HCT116 (cell line): ENCODE measurements around the gene CD247. TPM values are rescaled to one million over a fixed set of nuclear protein-coding genes. Genes with fewer than 3 reads are reported as not detected.

Source experiments
- ATAC-seq: fragments of 200-7000 bp; cut with Tn5 transposase; 2 replicates; pipeline ENCODE4 v1.9.1; 2020; ENCODE audit warnings: mild to moderate bottlenecking, moderate library complexity
- BruUV-seq: library from RNA; stranded (reverse); fragments of 400-500 nt; replicated peaks from 2 replicates; lab custom pipeline; 2021; lab: Mats Ljungman, UMichigan
- CTCF ChIA-PET: fragments of 300-600 bp; sonication (Branson Sonifier 250); formaldehyde crosslinking; loops from one replicate; lab custom pipeline; 2021; ENCODE audit warnings: antibody characterized with exemption; lab: Charles Lee
- POLR2A ChIA-PET: fragments of 300-600, 350-600 bp; sonication (Branson Sonifier 250); formaldehyde crosslinking; loops from one replicate; lab custom pipeline; 2021; ENCODE audit warnings: antibody characterized with exemption; lab: Charles Lee
- RAD21 ChIA-PET, 2 experiments: fragments of 300-600 bp; sonication (Branson Sonifier 250); formaldehyde crosslinking; loops; one replicate each; lab custom pipeline; 2023; ENCODE audit warnings: low total read pairs in 2 of 2; ENCODE audit not compliant: uncharacterized antibody in 2 of 2, unreplicated experiment in 2 of 2, low non-redundant PET in 1 of 2; lab: Charles Lee
- DNase-seq: peaks from one replicate; pipeline ENCODE4 v3.0.0-alpha.2; 2010; ENCODE audit warnings: low read depth, low spot score
- H2AFZ ChIP-seq: fragments of 200-600 bp; shearing (Covaris generic), sonication (generic); 2 replicates; pipeline ENCODE4 v1.6.1; 2017; ENCODE audit warnings: low read depth, mixed run types, mixed read lengths, antibody characterized with exemption, low read length; ENCODE audit not compliant: poor library complexity, severe bottlenecking
- H3K27ac ChIP-seq: 2 replicates; pipeline ENCODE4 v1.5.1; 2012; ENCODE audit warnings: low read depth, low read length
- H3K27me3 ChIP-seq: fragments of 200-600 bp; sonication (generic); 2 replicates; pipeline ENCODE4 v1.6.1; 2016; ENCODE audit warnings: mixed run types, low read length, mixed read lengths; ENCODE audit not compliant: insufficient read depth
- H3K36me3 ChIP-seq, 2 experiments: fragments of 200-500 bp in 1 of 2; fragments of 200-600 bp in 1 of 2; sonication (Bioruptor generic) in 1 of 2; sonication (generic) in 1 of 2; 2 replicates each; pipeline versions ENCODE4 v1.5.1 to v1.6.1; 2014 to 2016; ENCODE audit warnings: low read length in 2 of 2, inconsistent platforms in 1 of 2, mixed read lengths in 1 of 2, mixed run types in 1 of 2; ENCODE audit not compliant: insufficient read depth in 2 of 2, control insufficient read depth in 1 of 2
- H3K4me1 ChIP-seq, 2 experiments: fragments of 200-600 bp in 1 of 2; sonication (generic) in 1 of 2; 2 replicates each; pipeline versions ENCODE4 v1.5.1 to v1.6.1; 2012 to 2017; ENCODE audit warnings: low read length in 2 of 2, inconsistent platforms in 1 of 2, mild to moderate bottlenecking in 1 of 2, mixed read lengths in 1 of 2, mixed run types in 1 of 2, moderate library complexity in 1 of 2; ENCODE audit not compliant: insufficient read depth in 2 of 2, control insufficient read depth in 1 of 2
- H3K4me2 ChIP-seq: fragments of 200-600 bp; sonication (generic); 2 replicates; pipeline ENCODE4 v1.6.1; 2017; ENCODE audit warnings: mixed run types, low read length, mixed read lengths
- H3K4me3 ChIP-seq, 2 experiments: fragments of 200-600 bp in 1 of 2; sonication (generic) in 1 of 2; replicated peaks in 1 of 2; 2 replicates each; pipeline ENCODE4 v1.5.1; 2011 to 2016; ENCODE audit warnings: low read length in 2 of 2, control low read depth in 1 of 2, low read depth in 1 of 2, mild to moderate bottlenecking in 1 of 2, mixed read lengths in 1 of 2, mixed run types in 1 of 2
- H3K79me2 ChIP-seq: fragments of 200-600 bp; sonication (generic); 2 replicates; pipeline ENCODE4 v1.6.1; 2017; ENCODE audit warnings: mild to moderate bottlenecking, mixed run types, low read length, moderate library complexity, mixed read lengths; ENCODE audit not compliant: insufficient read depth
- H3K9ac ChIP-seq: fragments of 200-600 bp; sonication (generic); 2 replicates; pipeline ENCODE4 v1.6.1; 2016; ENCODE audit warnings: low read length, mixed read lengths
- H3K9me2 ChIP-seq: fragments of 200-600 bp; sonication (generic), shearing (Covaris generic); 2 replicates; pipeline ENCODE4 v1.6.1; 2017; ENCODE audit warnings: mixed run types, mild to moderate bottlenecking, moderate library complexity; ENCODE audit not compliant: insufficient read depth
- H3K9me3 ChIP-seq, 2 experiments: fragments of 200-500 bp in 1 of 2; fragments of 200-600 bp in 1 of 2; sonication (Bioruptor generic) in 1 of 2; sonication (generic) in 1 of 2; 2 replicates each; pipeline ENCODE4 v1.6.1; 2014 to 2017; ENCODE audit warnings: low read length in 2 of 2, mixed read lengths in 2 of 2, inconsistent platforms in 1 of 2, low read depth in 1 of 2, mild to moderate bottlenecking in 1 of 2, mixed run types in 1 of 2, moderate library complexity in 1 of 2; ENCODE audit not compliant: control insufficient read depth in 1 of 2, insufficient read depth in 1 of 2
- H4K20me1 ChIP-seq: fragments of 200-600 bp; sonication (generic), shearing (Covaris generic); 2 replicates; pipeline ENCODE4 v1.6.1; 2017; ENCODE audit warnings: mixed run types, mild to moderate bottlenecking, moderate library complexity; ENCODE audit not compliant: insufficient read depth
- CBX3 ChIP-seq: IDR thresholded peaks from 2 replicates; pipeline ENCODE4 v1.6.1; 2012; ENCODE audit warnings: low read depth
- CEBPB ChIP-seq: IDR thresholded peaks from 2 replicates; pipeline ENCODE4 v1.6.1; 2012; ENCODE audit warnings: low read depth
- EZH2 ChIP-seq: fragments of 200-600 bp; sonication (generic); IDR thresholded peaks from 2 replicates; pipeline ENCODE4 v1.6.1; 2017; ENCODE audit warnings: antibody characterized with exemption, mixed run types
- EZH2phosphoT487 ChIP-seq: fragments of 200-600 bp; IDR thresholded peaks from 2 replicates; pipeline ENCODE4 v1.6.1; 2018; ENCODE audit warnings: antibody characterized with exemption, borderline replicate concordance
- FOSL1 ChIP-seq: IDR thresholded peaks from 2 replicates; pipeline ENCODE4 v1.6.1; 2012; ENCODE audit warnings: low read depth
- JUND ChIP-seq: IDR thresholded peaks from 2 replicates; pipeline ENCODE4 v1.6.1; 2012
- POLR2A ChIP-seq: IDR thresholded peaks from 2 replicates; pipeline ENCODE4 v1.7.0; 2011; ENCODE audit warnings: borderline replicate concordance; ENCODE audit not compliant: insufficient read depth, insufficient read length; ENCODE audit errors: extremely low read depth
- POLR2AphosphoS5 ChIP-seq: IDR thresholded peaks from 2 replicates; pipeline ENCODE4 v1.6.1; 2011; ENCODE audit warnings: mild to moderate bottlenecking, low read depth, low read length, moderate library complexity
- RAD21 ChIP-seq: IDR thresholded peaks from 2 replicates; pipeline ENCODE4 v1.6.1; 2012; ENCODE audit warnings: low read depth, mild to moderate bottlenecking
- REST ChIP-seq: IDR thresholded peaks from 2 replicates; pipeline ENCODE4 v1.6.1; 2012; ENCODE audit warnings: low read depth
- SIN3A ChIP-seq: IDR thresholded peaks from 2 replicates; pipeline ENCODE4 v1.6.1; 2012; ENCODE audit warnings: low read depth
- SP1 ChIP-seq: IDR thresholded peaks from 2 replicates; pipeline ENCODE4 v1.6.1; 2012; ENCODE audit warnings: low read depth
- SRF ChIP-seq: IDR thresholded peaks from 2 replicates; pipeline ENCODE4 v1.6.1; 2012; ENCODE audit warnings: low read depth
- TCF7L2 ChIP-seq: IDR thresholded peaks from 2 replicates; pipeline ENCODE4 v1.7.0; 2011; ENCODE audit warnings: borderline replicate concordance, inconsistent platforms; ENCODE audit not compliant: insufficient read depth, insufficient read length; ENCODE audit errors: extremely low read depth
- ZFX ChIP-seq: fragments of 450-650 bp; IDR thresholded peaks from 2 replicates; pipeline ENCODE4 v1.6.1; 2017
- ZNF274 ChIP-seq: fragments of 200-500 bp; sonication (Bioruptor generic); IDR thresholded peaks from 2 replicates; pipeline ENCODE4 v1.6.1; 2014; ENCODE audit warnings: mild to moderate bottlenecking, low read depth, low read length, inconsistent platforms
- intact Hi-C: fragments of 100-400 bp; cut with micrococcal nuclease; formaldehyde crosslinking; loops from 2 replicates; pipeline ENCODE4 v1.10.0; 2022
- total RNA-seq: library from RNA; stranded (reverse); gene quantifications from one replicate; pipeline ENCODE4 v1.2.1, GENCODE V29; 2021; ENCODE audit not compliant: unreplicated experiment
- TF ChIP-seq, protein P1 (sequence below): IDR thresholded peaks from 2 replicates; pipeline ENCODE4 v1.6.1; 2012
- TF ChIP-seq, protein P2 (sequence below): IDR thresholded peaks from 2 replicates; pipeline ENCODE4 v1.6.1; 2011; ENCODE audit warnings: mild to moderate bottlenecking, low read length, moderate library complexity; ENCODE audit not compliant: insufficient replicate concordance; ENCODE audit errors: extremely low read depth
- TF ChIP-seq, protein P3 (sequence below), 3 experiments: fragments of 200-600 bp in 1 of 3; sonication (generic) in 1 of 3; IDR thresholded peaks in 2 of 3; conservative IDR thresholded peaks in 1 of 3; 2 replicates each; pipeline ENCODE4 v1.5.1; 2012 to 2017; ENCODE audit warnings: low read depth in 2 of 3, low read length in 2 of 3, antibody characterized with exemption in 1 of 3, borderline replicate concordance in 1 of 3, control low read depth in 1 of 3, mild to moderate bottlenecking in 1 of 3, mixed read lengths in 1 of 3, mixed run types in 1 of 3, moderate library complexity in 1 of 3; ENCODE audit not compliant: insufficient read depth in 1 of 3

CD247 gene
- total RNA-seq, 1 experiment from 2014 or later: 0.57 TPM

GRCh38 chr1:167460836-167461235, 57.5 kb downstream of the CD247 start:
- BruUV-seq: no TSS peak
- intact Hi-C loops: no loop called here

More at GRCh38 chr1:167460836-167461235, 57.5 kb downstream of the CD247 start:
- Histone ChIP-seq H3K4me1 (peaks cover 0 to 3% of the 10 kb centered on the region in 2 experiments; a peak in 1 of 4 replicates), H4K20me1 (no peaks in the 10 kb centered on the region), H2AFZ (no peak overlapping the region), H3K36me3 (no peaks in the 10 kb centered on the region), H3K79me2 (no peaks in the 10 kb centered on the region), H3K4me3 (no peak overlapping the region), H3K27me3 (no peaks in the 10 kb centered on the region), H3K9ac (no peak overlapping the region), H3K9me2 (no peaks in the 10 kb centered on the region), H3K9me3 (no peaks in the 10 kb centered on the region), H3K27ac (no peak overlapping the region), H3K4me2 (no peak overlapping the region)
- no peak for TF ChIP-seq SRF
- TF ChIP-seq REST: no peak
- TF ChIP-seq, protein P1, sequence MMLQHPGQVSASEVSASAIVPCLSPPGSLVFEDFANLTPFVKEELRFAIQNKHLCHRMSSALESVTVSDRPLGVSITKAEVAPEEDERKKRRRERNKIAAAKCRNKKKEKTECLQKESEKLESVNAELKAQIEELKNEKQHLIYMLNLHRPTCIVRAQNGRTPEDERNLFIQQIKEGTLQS: no peak
- no peak for TF ChIP-seq TCF7L2
- TF ChIP-seq RAD21: no peak
- no peak for TF ChIP-seq CBX3
- no peak for TF ChIP-seq SIN3A
- TF ChIP-seq, protein P2, sequence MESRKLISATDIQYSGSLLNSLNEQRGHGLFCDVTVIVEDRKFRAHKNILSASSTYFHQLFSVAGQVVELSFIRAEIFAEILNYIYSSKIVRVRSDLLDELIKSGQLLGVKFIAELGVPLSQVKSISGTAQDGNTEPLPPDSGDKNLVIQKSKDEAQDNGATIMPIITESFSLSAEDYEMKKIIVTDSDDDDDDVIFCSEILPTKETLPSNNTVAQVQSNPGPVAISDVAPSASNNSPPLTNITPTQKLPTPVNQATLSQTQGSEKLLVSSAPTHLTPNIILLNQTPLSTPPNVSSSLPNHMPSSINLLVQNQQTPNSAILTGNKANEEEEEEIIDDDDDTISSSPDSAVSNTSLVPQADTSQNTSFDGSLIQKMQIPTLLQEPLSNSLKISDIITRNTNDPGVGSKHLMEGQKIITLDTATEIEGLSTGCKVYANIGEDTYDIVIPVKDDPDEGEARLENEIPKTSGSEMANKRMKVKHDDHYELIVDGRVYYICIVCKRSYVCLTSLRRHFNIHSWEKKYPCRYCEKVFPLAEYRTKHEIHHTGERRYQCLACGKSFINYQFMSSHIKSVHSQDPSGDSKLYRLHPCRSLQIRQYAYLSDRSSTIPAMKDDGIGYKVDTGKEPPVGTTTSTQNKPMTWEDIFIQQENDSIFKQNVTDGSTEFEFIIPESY: no peak
- no peak for TF ChIP-seq FOSL1
- TF ChIP-seq, protein P3, sequence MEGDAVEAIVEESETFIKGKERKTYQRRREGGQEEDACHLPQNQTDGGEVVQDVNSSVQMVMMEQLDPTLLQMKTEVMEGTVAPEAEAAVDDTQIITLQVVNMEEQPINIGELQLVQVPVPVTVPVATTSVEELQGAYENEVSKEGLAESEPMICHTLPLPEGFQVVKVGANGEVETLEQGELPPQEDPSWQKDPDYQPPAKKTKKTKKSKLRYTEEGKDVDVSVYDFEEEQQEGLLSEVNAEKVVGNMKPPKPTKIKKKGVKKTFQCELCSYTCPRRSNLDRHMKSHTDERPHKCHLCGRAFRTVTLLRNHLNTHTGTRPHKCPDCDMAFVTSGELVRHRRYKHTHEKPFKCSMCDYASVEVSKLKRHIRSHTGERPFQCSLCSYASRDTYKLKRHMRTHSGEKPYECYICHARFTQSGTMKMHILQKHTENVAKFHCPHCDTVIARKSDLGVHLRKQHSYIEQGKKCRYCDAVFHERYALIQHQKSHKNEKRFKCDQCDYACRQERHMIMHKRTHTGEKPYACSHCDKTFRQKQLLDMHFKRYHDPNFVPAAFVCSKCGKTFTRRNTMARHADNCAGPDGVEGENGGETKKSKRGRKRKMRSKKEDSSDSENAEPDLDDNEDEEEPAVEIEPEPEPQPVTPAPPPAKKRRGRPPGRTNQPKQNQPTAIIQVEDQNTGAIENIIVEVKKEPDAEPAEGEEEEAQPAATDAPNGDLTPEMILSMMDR (IDR thresholded peaks at IDR 0.05 in 2 of 3, conservative IDR thresholded peaks at IDR 0.05 in 1 of 3; ENCODE audit: borderline replicate concordance in 1 of 3, insufficient read depth in 1 of 3, low read depth in 2 of 3, low read length in 2 of 3): no peak
- no peak for TF ChIP-seq EZH2phosphoT487
- no peak for TF ChIP-seq SP1
- TF ChIP-seq POLR2A: no peak
- TF ChIP-seq ZNF274: no peak
- no peak for TF ChIP-seq JUND
- TF ChIP-seq CEBPB: no peak
- no peak for TF ChIP-seq POLR2AphosphoS5
- TF ChIP-seq ZFX: no peak
- TF ChIP-seq EZH2: no peak
- DNase-seq (no peak), ATAC-seq (no peak)
- ChIA-PET RAD21 (no interaction called here), CTCF (no interaction called here), POLR2A (no interaction called here)
